DND-41 (cell line): ENCODE results near the gene TEX30.

Source experiments
- ATAC-seq: fragments of 200-7000 bp; cut with Tn5 transposase; 3 replicates; pipeline ENCODE4 v1.9.1; 2021; ENCODE audit warnings: low read depth; ENCODE audit not compliant: insufficient read depth
- DNase-seq: peaks from one replicate; pipeline ENCODE4 v3.0.0-alpha.2; 2020
- H2AFZ ChIP-seq: 2 replicates; pipeline ENCODE4 v1.6.0; 2012; ENCODE audit warnings: low read depth, low read length
- H3K27ac ChIP-seq: 2 replicates; pipeline ENCODE4 v1.5.1; 2012; ENCODE audit warnings: low read length, inconsistent platforms
- H3K27me3 ChIP-seq: fragments of 200-600 bp; sonication (generic); 2 replicates; pipeline ENCODE4 v1.6.0; 2012; ENCODE audit warnings: low read length, mild to moderate bottlenecking, inconsistent platforms; ENCODE audit not compliant: insufficient read depth, poor library complexity
- H3K36me3 ChIP-seq: 2 replicates; pipeline ENCODE4 v1.5.1; 2012; ENCODE audit warnings: low read length, inconsistent platforms; ENCODE audit not compliant: insufficient read depth
- H3K4me1 ChIP-seq: 2 replicates; pipeline ENCODE4 v1.5.1; 2012; ENCODE audit warnings: mild to moderate bottlenecking, low read length; ENCODE audit not compliant: insufficient read depth
- H3K4me2 ChIP-seq: 2 replicates; pipeline ENCODE4 v1.6.0; 2012; ENCODE audit warnings: mild to moderate bottlenecking, moderate library complexity, low read length, inconsistent platforms; ENCODE audit not compliant: insufficient read depth
- H3K4me3 ChIP-seq, 2 experiments: fragments of 200-600 bp in 1 of 2; shearing (Covaris generic) in 1 of 2; 2 replicates each; pipeline ENCODE4 v1.5.1; 2012 to 2016; ENCODE audit warnings: inconsistent platforms in 2 of 2, low read length in 2 of 2, mild to moderate bottlenecking in 2 of 2, low read depth in 1 of 2, moderate library complexity in 1 of 2
- H3K79me2 ChIP-seq: 2 replicates; pipeline ENCODE4 v1.6.0; 2012; ENCODE audit warnings: low read length, inconsistent platforms; ENCODE audit not compliant: insufficient read depth
- H3K9ac ChIP-seq: 2 replicates; pipeline ENCODE4 v1.6.0; 2012; ENCODE audit warnings: low read depth, mild to moderate bottlenecking, inconsistent platforms, low read length, moderate library complexity
- H3K9me3 ChIP-seq: 2 replicates; pipeline ENCODE4 v1.5.1; 2012; ENCODE audit warnings: low read length, moderate library complexity, mild to moderate bottlenecking, inconsistent platforms; ENCODE audit not compliant: insufficient read depth, severe bottlenecking
- H4K20me1 ChIP-seq: 2 replicates; pipeline ENCODE4 v1.6.0; 2012; ENCODE audit warnings: low read length; ENCODE audit not compliant: insufficient read depth
- CTCF ChIP-seq: IDR thresholded peaks from 2 replicates; pipeline ENCODE4 v1.5.1; 2012; ENCODE audit warnings: borderline replicate concordance, low read length, moderate library complexity, mild to moderate bottlenecking; ENCODE audit not compliant: poor library complexity, severe bottlenecking; ENCODE audit errors: extremely low read depth
- EZH2 ChIP-seq: IDR thresholded peaks from 3 replicates; pipeline ENCODE4 v1.6.1; 2012; ENCODE audit warnings: borderline replicate concordance, low read depth, mild to moderate bottlenecking, moderate library complexity, low read length, inconsistent platforms; ENCODE audit not compliant: severe bottlenecking

TEX30 gene

GRCh38 chr13:102812611-102813287 lies 39.2 kb upstream of the TEX30 start:
- ATAC-seq: peak; percentile 91
- Histone ChIP-seq H3K27ac (peak overlapping the region; percentile 67), H2AFZ (peak overlapping the region; percentile 66), H3K79me2 (peaks cover 30% of the 10 kb centered on the region), H3K4me2 (peak overlapping the region; percentile 49), H3K27me3 (no peaks in the 10 kb centered on the region), H3K36me3 (peaks cover 24% of the 10 kb centered on the region), H3K9ac (peak overlapping the region; percentile 41), H3K4me1 (peaks cover 32% of the 10 kb centered on the region), H3K4me3 (peak overlapping the region in 1 of 2 experiments; percentile 11; a peak in 1 of 4 replicates), H3K9me3 (peaks cover 4% of the 10 kb centered on the region), H4K20me1 (no peaks in the 10 kb centered on the region)
- DNase-seq: peak; percentile 79
- TF ChIP-seq EZH2: no peak
- no peak for TF ChIP-seq CTCF

GRCh38 chr13:102807699-102808098 lies 34.1 kb upstream of the TEX30 start:
- Histone ChIP-seq H3K27ac (no peak overlapping the region), H3K27me3 (no peaks in the 10 kb centered on the region), H3K79me2 (peaks cover 20% of the 10 kb centered on the region), H3K4me3 (no peak overlapping the region), H3K4me1 (peaks cover 24% of the 10 kb centered on the region), H4K20me1 (no peaks in the 10 kb centered on the region), H3K36me3 (peaks cover 18% of the 10 kb centered on the region), H3K9ac (no peak overlapping the region), H3K4me2 (no peak overlapping the region), H3K9me3 (peaks cover 4% of the 10 kb centered on the region), H2AFZ (no peak overlapping the region)
- no peak for TF ChIP-seq CTCF
- no peak for TF ChIP-seq EZH2
- DNase-seq (no peak), ATAC-seq (no peak)

- H3K4me1 ChIP-seq: peaks cover 27% of the 10 kb centered on the region
- H3K9ac ChIP-seq: no peak overlapping the region
- H3K9me3 ChIP-seq: no peaks in the 10 kb centered on the region
- H2AFZ ChIP-seq: no peak overlapping the region
- H3K4me2 ChIP-seq: no peak overlapping the region
- H3K36me3 ChIP-seq: peaks cover 8% of the 10 kb centered on the region
- ATAC-seq (no peak), DNase-seq (no peak)
- no peaks in the 10 kb centered on the region for H3K27me3 ChIP-seq
- no peak overlapping the region for H3K27ac ChIP-seq
- TF ChIP-seq EZH2 (no peak), CTCF (no peak)
- no peak overlapping the region for H3K4me3 ChIP-seq
- H4K20me1 ChIP-seq: no peaks in the 10 kb centered on the region
- H3K79me2 ChIP-seq: peaks cover 20% of the 10 kb centered on the region
Measured at GRCh38 chr13:102805680-102806079, 32.1 kb upstream of the TEX30 start.
